Stomach smooth muscle (tissue), 2 donors: Measurements from ENCODE around the gene KRTAP3-2.
"Not testable (repeated sequence)": the region's sequence is repeated elsewhere in the genome, so short reads cannot be mapped to it uniquely, and the experiment has no call there.

ENCODE experiments used
- H3K27ac ChIP-seq: one replicate; pipeline ENCODE4 v1.7.0; 2013; ENCODE audit warnings: mild to moderate bottlenecking, low read length, inconsistent platforms
- H3K27me3 ChIP-seq, 2 donors: one replicate each; pipeline ENCODE4 v1.7.0; 2013; ENCODE audit warnings: low read length in 2 of 2; ENCODE audit not compliant: insufficient read depth in 2 of 2, control insufficient read depth in 1 of 2
- H3K36me3 ChIP-seq, 2 donors: one replicate each; pipeline ENCODE4 v1.7.0; 2013; ENCODE audit warnings: low read length in 2 of 2; ENCODE audit not compliant: control insufficient read depth in 2 of 2, insufficient read depth in 2 of 2
- H3K4me1 ChIP-seq: one replicate; pipeline ENCODE4 v1.7.0; 2013; ENCODE audit warnings: low read length; ENCODE audit not compliant: control insufficient read depth, insufficient read depth
- H3K4me3 ChIP-seq, 2 donors: one replicate each; pipeline ENCODE4 v1.7.0; 2013; ENCODE audit warnings: low read length in 2 of 2
- H3K9ac ChIP-seq, 2 donors: one replicate each; pipeline ENCODE4 v1.7.0; 2013; ENCODE audit warnings: low read length in 2 of 2, mild to moderate bottlenecking in 1 of 2
- H3K9me3 ChIP-seq, 2 donors: one replicate each; pipeline ENCODE4 v1.7.0; 2013; ENCODE audit warnings: low read length in 2 of 2; ENCODE audit not compliant: control insufficient read depth in 2 of 2
- donor health status: healthy.
- donor health status: Pancreatic carcinoma.

The KRTAP3-2 gene

GRCh38 chr17:40999563-40999962, at the start of gene KRTAP3-2:
KRTAP3-2 (minus strand) TSS chr17:40999906; CDS start chr17:40999853, 53 bp downstream.
- H3K4me1 ChIP-seq, H3K27me3 ChIP-seq, H3K36me3 ChIP-seq, H3K4me3 ChIP-seq, H3K9me3 ChIP-seq, H3K9ac ChIP-seq, H3K27ac ChIP-seq: not testable (repeated sequence)

GRCh38 chr17:41049110-41049509, 49.4 kb upstream of the KRTAP3-2 start:
- Histone ChIP-seq H3K27ac (no peak overlapping the region), H3K9ac (no peak overlapping the region), H3K4me3 (no peak overlapping the region), H3K9me3 (peaks cover 0 to 2% of the 10 kb centered on the region in 2 donors), H3K4me1 (no peaks in the 10 kb centered on the region), H3K36me3 (no peaks in the 10 kb centered on the region), H3K27me3 (peaks cover 3 to 5% of the 10 kb centered on the region in 2 donors)

- Histone ChIP-seq H3K4me1 (no peaks in the 10 kb centered on the region), H3K27me3 (peaks cover 3 to 5% of the 10 kb centered on the region in 2 donors), H3K9ac (no peak overlapping the region), H3K27ac (no peak overlapping the region), H3K4me3 (no peak overlapping the region), H3K36me3 (no peaks in the 10 kb centered on the region), H3K9me3 (no peaks in the 10 kb centered on the region)
Measured at GRCh38 chr17:41048441-41048840, 48.7 kb upstream of the KRTAP3-2 start.

GRCh38 chr17:41046735-41047465, 47.2 kb upstream of the KRTAP3-2 start, which contains the start of gene KRTAP2-1:
KRTAP2-1 (minus strand) TSS chr17:41047316; CDS start chr17:41047267, 49 bp downstream.
- H3K4me3 ChIP-seq, H3K9me3 ChIP-seq, H3K36me3 ChIP-seq, H3K4me1 ChIP-seq, H3K27ac ChIP-seq, H3K27me3 ChIP-seq, H3K9ac ChIP-seq: not testable (repeated sequence)

- no peaks in the 10 kb centered on the region for H3K9me3 ChIP-seq
- H3K36me3 ChIP-seq = no peaks in the 10 kb centered on the region
- H3K27me3 ChIP-seq = peaks cover 0 to 2% of the 10 kb centered on the region in 2 donors
- H3K9ac ChIP-seq = no peak overlapping the region
- no peak overlapping the region for H3K27ac ChIP-seq
- H3K4me3 ChIP-seq = no peak overlapping the region
- H3K4me1 ChIP-seq = no peaks in the 10 kb centered on the region
Measured at GRCh38 chr17:41042953-41043352, 43.2 kb upstream of the KRTAP3-2 start.

GRCh38 chr17:41040783-41041571, 41.3 kb upstream of the KRTAP3-2 start, which contains the start of gene KRTAP1-1:
KRTAP1-1 (minus strand) TSS chr17:41041450; CDS start chr17:41041397, 53 bp downstream.
- not testable (repeated sequence) for H3K4me3 ChIP-seq, H3K9me3 ChIP-seq, H3K36me3 ChIP-seq, H3K27me3 ChIP-seq, H3K27ac ChIP-seq, H3K9ac ChIP-seq, H3K4me1 ChIP-seq

GRCh38 chr17:41037853-41038350, 38.2 kb upstream of the KRTAP3-2 start:
- Histone ChIP-seq H3K36me3 (no peaks in the 10 kb centered on the region), H3K27me3 (peaks cover 0 to 2% of the 10 kb centered on the region in 2 donors), H3K27ac (no peak overlapping the region)

GRCh38 chr17:41034346-41034935, 34.7 kb upstream of the KRTAP3-2 start, which contains the start of gene KRTAP1-3:
KRTAP1-3 (minus strand) TSS chr17:41034874; CDS start chr17:41034821, 53 bp downstream.
- not testable (repeated sequence) for H3K4me1 ChIP-seq, H3K36me3 ChIP-seq, H3K9ac ChIP-seq, H3K27me3 ChIP-seq, H3K9me3 ChIP-seq, H3K4me3 ChIP-seq, H3K27ac ChIP-seq

More at GRCh38 chr17:41037853-41038350, 38.2 kb upstream of the KRTAP3-2 start:
- Histone ChIP-seq H3K4me3 (no peak overlapping the region), H3K9ac (no peak overlapping the region), H3K4me1 (no peaks in the 10 kb centered on the region), H3K9me3 (no peaks in the 10 kb centered on the region)

- Histone ChIP-seq H3K27me3 (peaks cover 0 to 2% of the 10 kb centered on the region in 2 donors), H3K9ac (no peak within 1 kb of the TSS), H3K9me3 (no peaks in the 10 kb centered on the region), H3K4me3 (no peak within 1 kb of the TSS), H3K36me3 (no peaks in the 10 kb centered on the region), H3K4me1 (no peaks in the 10 kb centered on the region), H3K27ac (no peak within 1 kb of the TSS)
Measured at GRCh38 chr17:41029633-41030245, 30.0 kb upstream of the KRTAP3-2 start, which contains the start of gene KRTAP1-4. KRTAP1-4 (minus strand) TSS chr17:41030195; CDS start chr17:41030078, 117 bp downstream.
